HepG2 (cell line): ENCODE results near the gene CDK7. TPM values are rescaled to one million over a fixed set of nuclear protein-coding genes. Genes with fewer than 3 reads are reported as not detected.

ENCODE experiments used
- ELF3 ChIP-seq: IDR thresholded peaks from 2 replicates; pipeline ENCODE4 v1.6.1; 2016; ENCODE audit warnings: missing genetic modification reagents, missing compliant biosample characterization
- FOXO1 ChIP-seq: sonication (generic); formaldehyde crosslinking; IDR thresholded peaks from 2 replicates; pipeline ENCODE4 v1.4.0; 2020; ENCODE audit warnings: missing genetic modification reagents
- HIVEP1 ChIP-seq: sonication (generic); formaldehyde crosslinking; IDR thresholded peaks from 2 replicates; pipeline ENCODE4 v1.4.0; 2020; ENCODE audit warnings: mild to moderate bottlenecking, missing genetic modification reagents
- KDM5A ChIP-seq: fragments of 200-600 bp; sonication (generic); IDR thresholded peaks from 2 replicates; pipeline ENCODE4 v1.7.0; 2018; ENCODE audit warnings: antibody characterized with exemption, mild to moderate bottlenecking, low read length, borderline replicate concordance
- MXD3 ChIP-seq: IDR thresholded peaks from 2 replicates; pipeline ENCODE4 v1.6.1; 2016; ENCODE audit warnings: mild to moderate bottlenecking, missing biosample characterization, missing genetic modification reagents
- NKX3-1 ChIP-seq: sonication (generic); formaldehyde crosslinking; IDR thresholded peaks from 2 replicates; pipeline ENCODE4 v1.5.0; 2020; ENCODE audit warnings: missing genetic modification reagents
- NONO ChIP-seq, 2 experiments: fragments of 450-650 bp in 1 of 2; sonication (generic) in 1 of 2; formaldehyde crosslinking in 1 of 2; IDR thresholded peaks in 1 of 2; conservative IDR thresholded peaks in 1 of 2; 2 replicates each; pipeline versions ENCODE4 v1.6.1 to v1.8.0; 2017 to 2022; ENCODE audit warnings: mild to moderate bottlenecking in 1 of 2, missing genetic modification reagents in 1 of 2, moderate library complexity in 1 of 2
- RNF2 ChIP-seq: fragments of 450-650 bp; conservative IDR thresholded peaks from 2 replicates; pipeline ENCODE4 v1.6.1; 2016; ENCODE audit warnings: low read depth
- SIN3B ChIP-seq: fragments of 150-350 bp; IDR thresholded peaks from 2 replicates; pipeline ENCODE4 v1.6.1; 2014; ENCODE audit warnings: low read length
- SRSF4 ChIP-seq: fragments of 200-400 bp; formaldehyde crosslinking; IDR thresholded peaks from one replicate; pipeline ENCODE4 v1.6.1; 2018; ENCODE audit warnings: mild to moderate bottlenecking, low read depth, low read length, moderate library complexity; ENCODE audit not compliant: poor library complexity, severe bottlenecking
- TMF1 ChIP-seq: sonication (generic); formaldehyde crosslinking; IDR thresholded peaks from 2 replicates; pipeline ENCODE4 v1.8.1; 2022; ENCODE audit warnings: low read depth, missing genetic modification reagents
- ZBTB7B ChIP-seq: sonication (generic); formaldehyde crosslinking; IDR thresholded peaks from 2 replicates; pipeline ENCODE4 v1.4.0; 2020; ENCODE audit warnings: missing genetic modification reagents
- ZNF234 ChIP-seq: sonication (generic); formaldehyde crosslinking; conservative IDR thresholded peaks from 2 replicates; pipeline ENCODE4 v1.5.1; 2020; ENCODE audit warnings: mild to moderate bottlenecking, missing genetic modification reagents
- ZNF33A ChIP-seq: sonication (generic); formaldehyde crosslinking; IDR thresholded peaks from 2 replicates; pipeline ENCODE4 v1.5.1; 2020; ENCODE audit warnings: missing genetic modification reagents, mild to moderate bottlenecking, moderate library complexity, borderline replicate concordance
- ZNF354B ChIP-seq: sonication (generic); formaldehyde crosslinking; IDR thresholded peaks from 2 replicates; pipeline ENCODE4 v1.8.0; 2022; ENCODE audit warnings: mild to moderate bottlenecking, missing genetic modification reagents
- ZNF513 ChIP-seq: sonication (generic); formaldehyde crosslinking; conservative IDR thresholded peaks from 2 replicates; pipeline ENCODE4 v1.5.0; 2020; ENCODE audit warnings: missing genetic modification reagents
- ZNF615 ChIP-seq: sonication (generic); formaldehyde crosslinking; IDR thresholded peaks from 2 replicates; pipeline ENCODE4 v1.5.0; 2020; ENCODE audit warnings: mild to moderate bottlenecking, missing genetic modification reagents, borderline replicate concordance
- ZNF678 ChIP-seq: sonication (generic); formaldehyde crosslinking; IDR thresholded peaks from 2 replicates; pipeline ENCODE4 v1.4.0; 2020; ENCODE audit warnings: mild to moderate bottlenecking, missing genetic modification reagents
- ZNF710 ChIP-seq: sonication (generic); formaldehyde crosslinking; IDR thresholded peaks from 2 replicates; pipeline ENCODE4 v1.5.0; 2020; ENCODE audit warnings: mild to moderate bottlenecking, missing genetic modification reagents, borderline replicate concordance
- ZNF839 ChIP-seq: sonication (generic); formaldehyde crosslinking; IDR thresholded peaks from 2 replicates; pipeline ENCODE4 v1.4.0; 2020; ENCODE audit warnings: missing genetic modification reagents, mild to moderate bottlenecking, borderline replicate concordance
- polyA plus RNA-seq, 8 experiments: library from polyadenylated mRNA; depleted of rRNA in 3 of 8; stranded (reverse) in 7 of 8; unstranded in 1 of 8; fragments of >200 nt; fragmentation: Illumina TruSeq in 4 of 8; extraction: Trizol in 4 of 8; gene quantifications; 2 replicates each; pipeline versions ENCODE4 v1.2.1 to v1.2.3, GENCODE V29; 2011 to 2016; ENCODE audit warnings: low read depth in 4 of 8, missing spikeins in 1 of 8, mixed read lengths in 1 of 8; ENCODE audit not compliant: insufficient read depth in 1 of 8
- total RNA-seq, 5 experiments: library from RNA; depleted of rRNA; stranded (reverse); fragments of >200 nt; fragmentation: Illumina TruSeq; extraction: Trizol; gene quantifications; 2 replicates each; pipeline ENCODE4 v1.2.3, GENCODE V29; 2016; ENCODE audit warnings: low read depth in 1 of 5

CDK7 gene
- total and polyA plus RNA-seq, 2 of the 13 experiments (the other 11 are each of a cell fraction or from before 2014, with no cell fraction given): 41.2 to 54.9 TPM

GRCh38 chr5:69189162-69190086 lies 45.3 kb upstream of the CDK7 start, which contains the start of gene CENPH (continued):
- TF ChIP-seq NONO (IDR thresholded peaks at IDR 0.05) (no peak), NONO (CRISPR knock-in tag; conservative IDR thresholded peaks at IDR 0.05) (peak; percentile 88), ZNF513 (no peak), SRSF4 (no peak), KDM5A (peak; percentile 66; the same call in 1 of the 2 replicates), ZNF354B (CRISPR knock-in tag) (no peak), ELF3 (CRISPR knock-in tag) (no peak), ZNF678 (CRISPR knock-in tag) (no peak), RNF2 (no peak; the same call in 1 of the 2 replicates), TMF1 (peak; percentile 81), ZNF33A (CRISPR knock-in tag) (peak; percentile 85; the same call in 1 of the 2 replicates), MXD3 (CRISPR knock-in tag) (0 out of 2 replicates have a peak, but pooled peaks have one; percentile 64), ZNF234 (no peak; the same call in 1 of the 2 replicates), FOXO1 (peak; percentile 16; the same call in 1 of the 2 replicates), SIN3B (peak; percentile 85), HIVEP1 (CRISPR knock-in tag) (no peak), ZBTB7B (CRISPR knock-in tag) (peak; percentile 35; the same call in 1 of the 2 replicates), NKX3-1 (CRISPR knock-in tag) (0 out of 2 replicates have a peak, but pooled peaks have one; percentile 34), ZNF710 (CRISPR knock-in tag) (peak; percentile 42; the same call in 1 of the 2 replicates), ZNF615 (CRISPR knock-in tag) (no peak), ZNF839 (CRISPR knock-in tag) (peak; percentile 95; the same call in 1 of the 2 replicates)
